GM18867 (cell line): Measurements from ENCODE around the gene BMP2K.
"Not testable (repeated sequence)": the region's sequence is repeated elsewhere in the genome, so short reads cannot be mapped to it uniquely, and the experiment has no call there.

Experiments
- ATAC-seq: cut with Tn5 transposase; IDR thresholded peaks from one replicate; pipeline ENCODE4 v1.9.1; 2021; ENCODE audit warnings: mild to moderate bottlenecking, moderate library complexity; ENCODE audit not compliant: unreplicated experiment

The BMP2K gene

DNA sequence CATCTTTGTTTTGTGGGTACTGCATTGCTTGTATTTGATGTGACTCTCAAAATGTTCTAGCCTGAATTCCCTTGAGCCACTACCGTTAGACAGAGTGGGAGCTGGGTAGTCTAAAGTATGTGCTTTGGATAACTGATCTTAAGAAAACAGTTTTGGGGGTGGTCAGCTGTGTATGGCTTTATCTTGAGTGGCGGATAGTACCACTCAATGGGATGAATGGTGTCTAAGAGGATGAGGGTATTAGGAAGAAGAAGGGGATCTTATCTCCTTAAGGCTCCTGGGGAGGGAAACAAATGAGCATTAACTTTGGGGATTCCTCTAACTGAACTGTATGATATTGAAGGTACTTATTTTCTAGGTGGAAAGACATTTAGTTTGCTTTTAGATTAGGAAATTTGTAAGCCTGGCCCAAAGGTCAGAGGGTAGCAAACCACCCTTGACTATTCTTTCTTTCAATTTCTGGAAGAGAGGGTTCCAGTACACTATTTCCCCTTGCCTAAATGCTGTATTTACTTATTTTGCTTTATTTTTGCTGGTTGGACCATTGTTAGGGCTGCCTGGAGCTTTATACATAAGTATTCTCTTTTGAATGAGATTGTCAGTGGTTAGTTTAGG lies 11.3 kb downstream of the BMP2K start:
- ATAC-seq, result no peak

DNA sequence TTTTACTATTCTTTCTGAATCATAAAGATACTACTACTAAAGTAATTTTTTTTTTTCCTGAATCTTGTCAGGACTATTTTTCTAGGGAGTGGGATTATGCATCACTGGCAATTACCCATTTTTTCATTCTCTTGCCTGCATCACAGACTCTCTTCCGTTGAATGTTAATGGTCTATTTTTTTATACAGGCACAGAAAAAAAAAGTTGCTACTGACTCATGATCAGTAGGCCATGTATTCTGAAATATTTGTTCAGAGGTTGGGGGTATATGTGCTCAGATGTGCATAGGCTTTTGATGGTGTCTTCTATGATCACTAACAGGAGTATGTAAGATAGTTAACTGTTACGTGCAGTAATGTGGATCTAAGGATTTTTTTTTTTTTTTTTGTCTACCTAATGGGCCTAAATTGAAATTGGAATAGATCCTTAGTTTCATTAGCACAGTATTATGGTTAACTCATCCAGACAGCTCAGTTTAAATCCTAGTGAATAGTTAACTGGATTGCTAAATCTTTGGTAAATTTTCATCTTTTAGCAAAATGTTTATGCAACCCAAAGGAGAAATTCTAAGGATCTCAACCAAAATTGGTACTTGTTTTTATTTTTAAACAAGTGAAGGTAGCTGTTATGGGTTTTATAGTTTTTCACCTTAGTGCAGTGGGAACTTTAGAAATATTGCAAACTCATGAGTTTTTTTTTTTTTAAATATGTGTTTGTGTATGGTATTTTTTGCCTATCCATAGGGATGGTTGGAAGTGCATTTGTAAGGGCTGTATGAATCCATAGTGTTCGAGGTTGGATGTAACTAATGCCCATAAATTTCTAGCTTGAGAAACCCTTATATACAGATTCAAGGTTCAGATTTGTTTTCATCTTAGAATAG lies 12.1 kb downstream of the BMP2K start:
- ATAC-seq, result no peak

DNA sequence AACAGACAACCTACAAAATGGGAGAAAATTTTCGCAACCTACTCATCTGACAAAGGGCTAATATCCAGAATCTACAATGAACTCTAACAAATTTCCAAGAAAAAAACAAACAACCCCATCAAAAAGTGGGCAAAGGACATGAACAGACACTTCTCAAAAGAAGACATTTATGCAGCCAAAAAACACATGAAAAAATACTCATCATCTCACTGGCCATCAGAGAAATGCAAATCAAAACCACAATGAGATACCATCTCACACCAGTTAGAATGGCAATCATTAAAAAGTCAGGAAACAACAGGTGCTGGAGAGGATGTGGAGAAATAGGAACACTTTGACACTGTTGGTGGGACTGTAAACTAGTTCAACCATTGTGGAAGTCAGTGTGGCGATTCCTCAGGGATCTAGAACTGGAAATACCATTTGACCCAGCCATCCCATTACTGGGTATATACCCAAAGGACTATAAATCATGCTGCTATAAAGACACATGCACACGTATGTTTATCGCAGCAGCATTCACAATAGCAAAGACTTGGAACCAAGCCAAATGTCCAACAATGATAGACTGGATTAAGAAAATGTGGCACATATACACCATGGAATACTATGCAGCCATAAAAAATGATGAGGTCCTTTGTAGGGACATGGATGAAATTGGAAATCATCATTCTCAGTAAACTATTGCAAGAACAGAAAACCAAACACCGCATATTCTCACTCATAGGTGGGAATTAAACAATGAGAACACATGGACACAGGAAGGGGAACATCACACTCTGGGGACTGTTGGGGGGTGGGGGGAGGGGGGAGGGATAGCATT lies 19.7 kb downstream of the BMP2K start:
- not testable (repeated sequence) for ATAC-seq

DNA sequence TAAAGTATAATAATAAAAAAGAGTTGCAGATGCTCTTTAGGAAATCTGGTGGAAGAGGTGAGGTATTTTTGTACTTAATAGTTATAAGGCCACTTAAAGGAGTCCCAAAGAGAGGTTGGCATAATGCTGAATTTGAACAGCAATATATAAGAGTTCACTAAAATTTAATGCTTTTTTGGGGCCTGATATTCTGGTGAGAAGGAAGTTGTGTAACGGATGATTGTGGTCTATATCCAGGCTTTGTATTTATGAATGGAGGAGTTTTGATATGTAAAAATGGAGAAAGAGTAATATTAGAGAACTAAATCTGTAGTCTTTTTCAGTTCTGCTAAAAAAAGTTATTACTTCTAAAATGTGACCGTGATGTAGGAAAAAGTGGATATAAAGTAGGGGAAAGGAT lies 20.4 kb downstream of the BMP2K start:
- no peak for ATAC-seq

DNA sequence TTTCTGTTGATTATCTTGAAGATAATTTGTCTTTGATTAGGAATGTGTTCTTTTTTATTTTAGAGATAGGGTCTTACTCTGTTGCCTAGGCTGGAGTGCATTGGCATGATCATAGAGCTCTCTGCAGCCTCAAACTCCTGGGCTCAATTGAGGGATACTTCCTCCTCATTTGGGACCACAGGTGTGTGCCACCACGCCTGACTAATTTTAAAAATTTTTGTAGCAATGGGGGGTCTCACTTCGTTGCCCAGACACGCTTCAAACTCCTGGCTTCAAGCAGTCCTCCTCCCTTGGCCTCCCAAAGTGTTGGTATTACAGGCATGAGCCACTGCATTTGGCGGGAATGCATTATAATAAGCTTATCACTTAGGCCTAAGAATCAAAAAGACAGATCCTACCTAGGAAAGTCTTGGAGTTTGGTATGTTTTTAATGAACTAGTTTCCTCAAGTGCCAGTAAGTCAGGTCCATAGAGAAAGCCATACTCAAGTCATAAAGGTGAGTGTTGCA lies 21.7 kb downstream of the BMP2K start:
- ATAC-seq, result no peak

DNA sequence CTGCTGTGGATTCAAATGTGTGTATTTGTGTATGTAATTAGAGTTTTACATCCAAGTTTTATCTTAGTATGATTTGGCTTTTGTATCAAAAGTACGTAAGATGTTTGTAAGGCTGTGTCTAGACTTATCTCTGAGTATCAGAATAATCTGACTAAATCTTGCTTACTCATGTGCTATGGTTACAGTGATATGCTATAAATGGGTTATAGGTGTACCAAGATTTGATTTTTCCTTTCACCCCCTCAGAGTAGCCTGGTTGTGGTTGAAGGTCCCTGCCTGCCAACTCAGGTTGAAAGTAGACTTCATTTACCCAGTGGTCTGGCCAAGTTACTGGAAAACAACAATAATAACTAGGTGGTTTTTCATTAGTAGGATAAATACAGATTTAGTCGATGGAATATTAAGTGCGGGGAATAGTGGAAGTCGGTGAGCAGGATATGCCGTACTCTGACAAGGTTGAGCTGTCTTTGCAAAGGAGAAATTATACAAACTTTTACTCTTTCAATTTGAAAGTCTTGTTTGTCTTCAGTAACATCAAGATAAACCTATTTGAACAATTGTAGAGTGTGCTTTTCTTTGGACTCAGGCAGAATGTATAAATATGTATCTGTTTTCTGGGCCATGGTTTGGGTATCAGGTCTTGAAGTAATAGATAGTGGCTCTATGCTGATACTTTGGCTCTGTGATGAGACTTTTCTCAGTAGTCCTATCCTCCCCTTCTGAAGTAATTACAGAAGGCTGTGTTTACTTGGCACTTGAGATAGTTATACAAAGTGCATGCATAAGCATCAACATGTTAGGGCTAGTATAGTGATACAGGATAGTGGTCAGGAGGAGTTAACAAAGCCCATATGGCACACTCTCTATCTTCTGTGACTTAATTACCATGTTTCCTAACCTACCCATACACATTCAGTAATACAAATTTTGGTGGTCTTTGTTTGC lies 23.7 kb downstream of the BMP2K start:
- peak; percentile 76 for ATAC-seq

DNA sequence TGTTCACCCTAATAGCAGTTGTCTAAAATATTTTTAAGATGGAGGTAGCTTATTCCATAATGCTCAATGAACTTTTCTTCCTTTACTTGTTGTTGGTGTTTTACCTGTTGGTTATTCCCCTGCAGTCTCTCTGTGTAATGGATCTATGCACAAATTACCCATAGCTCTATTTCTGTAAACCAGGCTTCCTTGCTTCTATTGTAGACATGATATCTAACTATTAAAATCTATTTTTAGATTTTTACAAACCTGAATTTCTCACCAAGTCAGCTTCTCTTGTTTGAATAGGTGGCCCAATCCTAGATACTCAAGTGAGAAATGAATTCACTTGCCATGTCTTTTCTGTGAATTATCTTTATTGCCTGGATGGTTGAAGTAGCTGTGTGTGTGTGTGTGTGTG lies 24.8 kb downstream of the BMP2K start:
- no peak for ATAC-seq

DNA sequence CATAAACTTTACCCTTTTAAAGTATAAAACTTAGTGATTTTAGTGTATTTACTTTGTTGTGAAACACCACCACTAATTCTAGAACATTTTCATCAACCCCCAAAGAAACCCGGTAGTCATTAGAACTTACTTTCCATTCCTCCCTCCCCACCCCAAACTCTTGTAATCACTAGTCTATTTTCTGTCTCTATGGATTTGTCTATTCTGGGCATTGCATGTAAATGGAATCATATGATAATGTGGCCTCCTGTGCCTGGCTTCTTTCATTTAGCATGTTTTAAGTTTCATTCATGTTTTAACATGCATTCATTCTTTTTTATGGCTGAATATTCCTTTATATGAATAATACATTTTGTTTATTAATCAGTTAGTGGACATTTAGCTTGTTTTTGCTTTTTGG lies 27.8 kb downstream of the BMP2K start:
- no peak for ATAC-seq

DNA sequence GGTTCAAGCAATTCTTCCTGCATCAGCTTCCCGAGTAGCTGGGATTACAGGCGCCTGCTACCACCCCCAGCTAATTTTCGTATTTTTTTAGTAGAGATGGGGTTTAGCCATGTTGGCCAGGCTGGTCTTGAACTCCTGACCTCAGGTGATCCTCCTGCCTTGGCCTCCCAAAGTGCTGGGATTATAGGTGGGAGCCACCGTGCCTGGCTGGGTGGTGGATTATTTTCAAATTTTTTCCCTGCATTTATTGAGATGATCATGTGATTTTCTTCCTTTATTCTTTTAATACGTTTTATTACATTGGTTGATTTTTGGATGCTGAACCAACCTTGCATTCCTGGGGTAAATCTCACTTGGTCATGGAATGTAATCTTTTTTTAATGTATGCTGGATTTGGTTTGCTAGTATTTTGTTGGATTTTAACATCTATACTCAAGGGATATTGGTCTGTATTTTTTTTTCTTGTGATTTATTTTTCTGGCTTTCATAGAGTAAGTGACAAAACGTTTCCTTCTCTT lies 30.9 kb downstream of the BMP2K start:
- ATAC-seq, result no peak

DNA sequence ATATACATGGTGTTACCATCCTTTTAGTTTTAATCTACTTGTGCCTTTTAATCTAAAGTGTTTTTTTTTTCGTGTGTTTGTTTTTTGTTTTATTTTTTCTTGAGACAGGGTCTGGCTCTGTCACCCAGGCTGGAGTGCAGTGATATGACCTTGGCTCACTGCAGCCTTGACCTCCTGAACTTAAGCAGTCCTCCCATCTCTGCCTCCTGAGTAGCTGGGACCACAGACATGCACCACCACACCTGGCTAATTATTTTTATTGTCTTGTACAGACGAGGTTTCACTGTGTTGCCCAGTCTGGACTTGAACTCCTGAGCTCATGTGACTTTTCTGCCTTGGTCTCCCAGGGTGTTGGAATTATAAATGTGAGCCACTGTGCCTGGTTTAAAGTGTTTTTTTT lies 33.1 kb downstream of the BMP2K start:
- ATAC-seq, result no peak

DNA sequence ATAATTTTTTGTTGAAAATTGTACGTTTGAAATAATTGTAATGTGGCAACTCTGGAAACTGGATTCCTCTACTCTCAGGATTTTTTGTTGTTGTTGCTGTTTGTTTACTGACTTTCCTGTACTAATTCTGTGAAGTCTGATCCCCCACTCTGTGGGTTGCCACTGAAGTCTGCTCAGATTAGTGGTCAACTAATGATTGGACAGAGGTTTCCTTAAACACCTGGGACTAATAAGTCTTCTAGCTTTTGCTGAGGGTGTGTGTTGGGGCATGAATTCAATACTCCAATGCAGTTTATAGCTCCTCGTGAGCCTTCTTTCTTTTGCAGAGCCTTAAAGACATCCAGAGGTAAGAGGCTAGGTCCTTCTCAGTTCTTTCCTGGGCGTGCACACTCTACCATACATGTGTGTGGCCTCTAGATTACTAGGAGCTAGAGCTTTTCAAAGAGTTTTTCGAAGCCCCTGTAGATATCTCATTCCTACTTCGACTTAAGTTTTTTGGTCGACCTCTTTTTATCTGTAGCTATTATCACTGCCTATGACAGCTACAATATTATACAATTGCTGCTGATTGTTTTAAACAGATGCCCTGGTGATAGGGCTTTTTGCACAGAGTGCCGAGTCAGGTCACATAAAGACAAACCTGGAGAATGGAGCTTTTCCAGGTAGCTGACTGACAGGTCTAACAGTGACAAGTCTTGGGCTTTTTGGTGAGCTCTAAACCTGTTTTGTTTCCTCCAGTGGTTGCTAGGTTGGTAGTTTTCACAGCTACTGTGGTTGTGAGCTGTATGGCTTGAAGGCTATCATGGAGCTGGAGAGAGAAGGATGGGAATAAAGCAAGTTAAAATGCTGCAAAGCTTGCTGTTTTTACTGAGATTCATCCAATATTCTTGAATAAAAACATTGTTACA lies 34.0 kb downstream of the BMP2K start:
- no peak for ATAC-seq

DNA sequence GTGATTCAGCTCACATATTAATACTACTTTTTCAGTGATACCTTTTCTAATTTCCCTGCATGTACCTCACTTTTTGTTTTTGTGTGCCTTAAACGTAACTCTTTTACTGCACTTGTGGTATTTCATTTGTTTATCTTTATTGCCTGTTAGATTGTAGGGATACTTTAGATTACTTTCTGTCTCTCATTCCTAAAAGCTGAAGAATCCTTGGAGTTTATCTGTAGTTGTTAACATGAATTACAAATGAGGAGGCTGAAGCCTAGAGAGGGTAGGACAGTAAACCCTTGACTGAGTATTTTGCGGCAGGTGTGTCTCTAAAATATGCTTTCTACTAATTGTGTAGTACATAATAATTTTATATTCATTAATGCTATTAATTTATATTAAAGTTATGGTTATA lies 34.9 kb downstream of the BMP2K start:
- no peak for ATAC-seq

DNA sequence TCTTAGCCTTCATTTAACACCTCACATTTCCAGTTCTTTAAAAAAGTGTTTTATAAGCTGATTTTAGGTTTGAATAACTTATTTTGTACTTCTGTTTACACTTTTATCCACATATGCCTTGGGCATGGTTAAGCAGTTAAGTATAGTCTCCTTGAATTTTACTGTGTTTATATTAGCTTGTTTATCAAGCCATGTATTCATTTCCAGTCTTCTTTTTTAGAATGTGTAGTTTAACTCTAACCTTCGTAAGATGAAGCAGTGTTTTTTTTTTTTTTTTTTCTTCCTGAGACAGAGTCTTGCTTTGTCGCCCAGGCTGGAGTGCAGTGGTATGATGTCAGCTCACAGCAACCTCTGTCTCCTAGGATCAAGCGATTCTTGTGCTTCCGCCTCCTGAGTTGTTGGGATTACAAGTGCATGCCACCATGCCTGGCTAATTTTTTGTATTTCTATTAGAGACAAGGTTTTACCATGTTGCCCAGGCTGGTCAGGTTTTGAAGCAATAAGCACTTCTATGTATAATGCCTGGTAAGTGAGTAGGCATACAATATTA lies 42.5 kb downstream of the BMP2K start:
- ATAC-seq, result no peak

DNA sequence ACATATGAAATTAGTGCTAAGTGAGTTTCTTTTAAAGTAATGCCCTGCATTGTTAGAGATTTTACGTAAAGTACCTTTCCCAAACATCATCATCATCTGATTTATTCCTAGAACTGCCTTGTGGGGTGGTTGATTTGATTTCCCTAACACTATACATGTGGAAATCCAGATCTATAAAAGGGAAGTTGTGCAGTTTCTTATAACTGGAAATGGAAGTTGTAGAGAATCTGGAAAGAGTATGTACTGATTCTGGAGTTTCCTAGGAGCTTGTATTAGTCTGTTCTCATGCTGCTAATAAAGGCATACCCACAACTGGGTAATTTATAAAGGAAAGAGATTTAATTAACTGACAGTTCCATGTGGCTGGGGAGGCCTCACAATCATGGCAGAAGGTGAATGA lies 47.9 kb downstream of the BMP2K start:
- no peak for ATAC-seq

DNA sequence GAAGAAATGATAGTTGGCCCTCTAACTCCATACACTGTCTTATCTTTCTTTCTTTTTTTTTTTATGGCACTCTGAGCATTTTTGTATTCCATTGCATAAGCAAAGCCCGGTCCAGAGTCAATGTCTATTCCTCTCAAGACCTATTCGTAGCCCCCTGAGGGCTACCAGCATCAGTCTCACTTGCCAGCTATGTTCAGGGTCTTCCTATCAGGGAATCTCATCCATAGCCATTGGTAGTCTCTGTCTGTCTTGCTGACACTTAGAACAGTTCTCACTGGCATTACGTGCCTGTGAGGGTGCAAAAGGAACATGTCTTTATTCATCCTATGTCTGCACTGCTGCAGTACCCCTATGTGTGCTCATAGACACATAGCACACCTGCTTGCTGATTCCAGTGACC lies 51.0 kb downstream of the BMP2K start:
- no peak for ATAC-seq

DNA sequence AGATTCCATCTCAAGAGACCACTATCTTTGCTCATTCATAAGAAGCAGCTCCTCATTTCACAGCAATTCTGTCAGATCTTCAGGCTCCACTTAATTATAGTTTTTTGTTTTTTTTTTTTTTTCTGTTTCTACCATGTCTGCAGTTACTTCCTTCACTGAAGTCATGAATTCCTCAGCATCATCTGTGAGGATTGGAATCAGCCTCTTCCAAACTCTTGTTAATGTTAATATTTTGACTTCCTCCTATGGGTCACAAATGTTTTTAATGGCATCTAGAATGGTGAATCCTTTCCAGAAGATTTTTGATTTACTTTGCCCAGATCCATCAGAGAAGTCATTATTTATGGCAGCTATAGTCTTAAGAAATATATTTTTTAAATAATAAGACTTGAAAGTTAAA lies 53.1 kb downstream of the BMP2K start:
- ATAC-seq, result no peak

DNA sequence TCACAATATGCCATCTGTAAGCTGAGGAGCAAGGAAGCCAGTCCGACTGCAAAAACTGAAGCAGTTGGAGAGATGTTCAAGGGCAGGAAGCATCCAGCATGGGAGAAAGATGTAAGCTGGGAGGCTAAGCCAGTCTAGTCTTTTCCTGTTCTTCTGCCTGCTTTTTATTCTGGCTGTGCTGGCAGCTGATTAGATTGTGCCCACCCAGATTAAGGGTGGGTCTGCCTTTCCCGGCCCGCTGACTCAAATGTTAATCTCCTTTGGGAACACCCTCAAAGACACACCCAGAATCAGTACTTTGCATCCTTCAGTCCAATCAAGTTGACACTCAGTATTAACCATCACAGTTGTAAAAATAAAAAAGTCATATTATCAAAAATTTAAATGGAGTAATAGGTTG lies 63.5 kb downstream of the BMP2K start:
- ATAC-seq, result not testable (repeated sequence)

DNA sequence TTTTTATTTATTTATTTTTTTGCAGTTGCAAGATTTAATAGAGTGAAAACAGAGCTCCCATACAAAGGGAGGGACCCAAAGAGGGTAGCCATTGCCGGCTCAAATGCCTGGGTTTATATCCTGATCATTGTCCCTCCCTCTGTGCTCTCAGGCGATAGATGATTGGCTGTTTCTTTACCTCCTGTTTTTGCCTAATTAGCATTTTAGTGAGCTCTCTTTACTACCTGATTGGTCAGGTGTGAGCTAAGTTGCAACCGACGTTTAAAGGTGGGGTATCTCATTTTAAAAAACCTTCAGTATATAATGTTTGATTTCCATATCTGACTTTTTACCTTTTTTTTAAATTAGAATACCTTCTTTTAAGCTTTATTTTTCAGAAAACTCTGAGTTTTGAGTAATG lies 64.1 kb downstream of the BMP2K start:
- not testable (repeated sequence) for ATAC-seq

DNA sequence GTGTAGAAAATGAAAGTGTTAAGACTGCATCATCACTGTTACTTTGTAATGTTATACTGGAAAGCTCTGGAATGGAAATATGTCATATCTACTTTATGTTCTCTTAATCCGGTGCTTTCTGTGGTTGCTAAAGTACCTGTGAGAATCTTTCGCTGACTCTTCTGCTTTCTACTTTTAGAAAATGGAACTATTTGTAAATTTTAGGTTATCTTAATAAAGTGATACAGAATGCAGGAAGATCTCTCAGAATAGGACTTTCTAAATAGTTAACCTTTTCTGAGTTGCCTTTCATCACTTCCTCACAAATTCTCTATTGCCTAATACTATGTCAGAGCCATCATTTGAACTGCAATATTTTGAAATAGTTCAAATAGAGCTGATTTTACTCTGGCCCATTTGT lies 69.3 kb downstream of the BMP2K start:
- ATAC-seq, result peak; percentile 93
